Bronchial epithelial cell (primary cell): ENCODE data around the gene GMDS. TPM values are rescaled to one million over a fixed set of nuclear protein-coding genes. Genes with fewer than 3 reads are reported as not detected.

ENCODE experiments used
- DNase-seq: peaks from one replicate; pipeline ENCODE4 v3.0.0-alpha.2; 2010; ENCODE audit warnings: low read depth
- FAIRE-seq: peaks from 2 replicates; lab custom pipeline; 2011; peaks lifted over from hg19 to GRCh38; lab: Jason Lieb, UNC
- H3K27me3 ChIP-seq: 2 replicates; pipeline ENCODE4 v1.5.1; 2011; ENCODE audit warnings: low read length; ENCODE audit not compliant: control insufficient read depth, insufficient read depth
- H3K36me3 ChIP-seq: 2 replicates; pipeline ENCODE4 v1.5.1; 2011; ENCODE audit warnings: low read length; ENCODE audit not compliant: control insufficient read depth, insufficient read depth
- H3K4me3 ChIP-seq: 2 replicates; pipeline ENCODE4 v1.5.1; 2011; ENCODE audit warnings: mild to moderate bottlenecking, low read depth, low read length, control low read depth
- total RNA-seq: library from RNA; depleted of rRNA; stranded (reverse); fragments of >200 nt; gene quantifications from 2 replicates; pipeline ENCODE4 v1.2.1, GENCODE V29; 2014
- TF ChIP-seq, protein P1 (sequence below): IDR thresholded peaks from 2 replicates; pipeline ENCODE4 v1.5.1; 2011; ENCODE audit warnings: mild to moderate bottlenecking, moderate library complexity, low read length, control low read depth, inconsistent platforms; ENCODE audit not compliant: insufficient read depth, severe bottlenecking

Gene GMDS
- total RNA-seq, 1 donor from 2014 or later, result 8.2 TPM

GRCh38 chr6:1780251-1780867 lies 465.0 kb downstream of the GMDS start:
- DNase-seq, result no peak
- H3K36me3 ChIP-seq, result no peaks in the 10 kb centered on the region
- H3K27me3 ChIP-seq, result no peaks in the 10 kb centered on the region
- H3K4me3 ChIP-seq, result no peak overlapping the region
- FAIRE-seq, result no peak
- TF ChIP-seq, protein P1, sequence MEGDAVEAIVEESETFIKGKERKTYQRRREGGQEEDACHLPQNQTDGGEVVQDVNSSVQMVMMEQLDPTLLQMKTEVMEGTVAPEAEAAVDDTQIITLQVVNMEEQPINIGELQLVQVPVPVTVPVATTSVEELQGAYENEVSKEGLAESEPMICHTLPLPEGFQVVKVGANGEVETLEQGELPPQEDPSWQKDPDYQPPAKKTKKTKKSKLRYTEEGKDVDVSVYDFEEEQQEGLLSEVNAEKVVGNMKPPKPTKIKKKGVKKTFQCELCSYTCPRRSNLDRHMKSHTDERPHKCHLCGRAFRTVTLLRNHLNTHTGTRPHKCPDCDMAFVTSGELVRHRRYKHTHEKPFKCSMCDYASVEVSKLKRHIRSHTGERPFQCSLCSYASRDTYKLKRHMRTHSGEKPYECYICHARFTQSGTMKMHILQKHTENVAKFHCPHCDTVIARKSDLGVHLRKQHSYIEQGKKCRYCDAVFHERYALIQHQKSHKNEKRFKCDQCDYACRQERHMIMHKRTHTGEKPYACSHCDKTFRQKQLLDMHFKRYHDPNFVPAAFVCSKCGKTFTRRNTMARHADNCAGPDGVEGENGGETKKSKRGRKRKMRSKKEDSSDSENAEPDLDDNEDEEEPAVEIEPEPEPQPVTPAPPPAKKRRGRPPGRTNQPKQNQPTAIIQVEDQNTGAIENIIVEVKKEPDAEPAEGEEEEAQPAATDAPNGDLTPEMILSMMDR, result no peak

DNA sequence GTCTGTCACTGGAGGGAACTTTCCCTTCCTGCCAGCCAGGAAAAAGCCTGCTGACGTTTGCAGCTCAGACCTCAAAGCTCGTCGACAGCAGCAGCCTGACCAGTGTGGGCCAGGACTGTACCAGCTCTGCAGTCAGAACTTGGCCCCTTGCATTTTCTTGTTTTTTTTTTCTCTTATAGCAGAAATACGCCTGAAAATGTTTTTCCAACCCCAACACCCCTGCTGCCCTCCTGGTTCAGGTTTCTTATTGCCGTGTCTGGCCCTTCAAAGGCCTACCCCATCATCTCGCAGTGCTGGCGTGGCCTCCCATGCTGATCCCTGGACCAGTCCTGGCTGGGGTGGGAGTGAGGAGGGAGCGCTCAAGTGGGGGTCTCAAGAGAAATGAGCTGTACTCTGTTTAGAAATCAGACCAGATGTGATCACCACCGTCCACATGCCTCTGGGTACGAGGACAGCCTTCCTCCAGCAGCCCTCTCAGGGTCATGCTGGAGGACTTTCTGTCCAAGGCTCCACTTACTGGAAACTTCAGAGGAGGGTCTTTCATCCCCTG lies 466.6 kb downstream of the GMDS start:
- TF ChIP-seq, protein P1, result no peak
- FAIRE-seq (no peak), DNase-seq (no peak)
- H3K4me3 ChIP-seq, result no peak overlapping the region
- H3K27me3 ChIP-seq, result no peaks in the 10 kb centered on the region
- H3K36me3 ChIP-seq, result no peaks in the 10 kb centered on the region

GRCh38 chr6:1777921-1778685 lies 467.3 kb downstream of the GMDS start:
- FAIRE-seq, result no peak
- TF ChIP-seq, protein P1, result no peak
- Histone ChIP-seq H3K4me3 (no peak overlapping the region), H3K36me3 (no peaks in the 10 kb centered on the region), H3K27me3 (no peaks in the 10 kb centered on the region)
- DNase-seq, result no peak

- DNase-seq (no peak), FAIRE-seq (no peak)
- Histone ChIP-seq H3K36me3 (no peaks in the 10 kb centered on the region), H3K4me3 (no peak overlapping the region), H3K27me3 (no peaks in the 10 kb centered on the region)
- TF ChIP-seq, protein P1, result no peak
Measured at GRCh38 chr6:1775441-1775840, 470.0 kb downstream of the GMDS start.

DNA sequence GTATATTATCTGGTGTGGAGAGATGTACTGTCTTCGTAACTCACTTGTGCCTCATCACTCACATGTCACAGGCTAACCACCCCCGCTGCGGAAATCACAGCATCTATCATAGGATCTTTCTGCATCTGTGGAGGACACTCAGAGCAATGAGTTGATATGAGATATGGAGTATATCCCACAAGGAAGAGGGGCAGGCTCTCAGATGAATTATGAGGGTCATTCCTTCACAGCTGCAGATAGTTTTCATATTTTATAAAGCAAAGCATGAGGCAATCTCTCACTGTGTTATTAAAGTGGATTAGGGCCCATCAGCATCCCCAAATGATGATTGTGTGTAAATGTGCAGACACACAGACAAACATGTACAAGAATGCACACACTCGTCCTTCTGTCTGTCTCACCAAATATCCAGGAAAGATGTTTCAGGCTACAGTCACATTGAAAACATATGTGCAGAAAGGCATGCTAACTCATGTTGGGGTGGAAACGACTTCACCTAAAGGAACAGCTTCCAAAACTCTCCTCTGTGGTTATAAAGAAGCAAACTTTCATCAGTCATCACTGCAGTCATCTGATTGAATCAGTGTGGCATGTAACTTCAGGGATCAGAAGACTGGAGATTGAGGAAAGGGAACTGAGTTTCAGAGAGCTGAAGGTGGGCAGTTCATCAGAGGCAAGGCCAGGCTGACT lies 471.0 kb downstream of the GMDS start:
- no peaks in the 10 kb centered on the region for H3K27me3 ChIP-seq
- FAIRE-seq (no peak), DNase-seq (peak; percentile 40)
- TF ChIP-seq, protein P1, result no peak
- no peak overlapping the region for H3K4me3 ChIP-seq
- H3K36me3 ChIP-seq, result no peaks in the 10 kb centered on the region
